ENCODE results near the gene NGEF. TPM values are rescaled to one million over a fixed set of nuclear protein-coding genes. Genes with fewer than 3 reads are reported as not detected.
"Not testable (repeated sequence)": the region's sequence is repeated elsewhere in the genome, so short reads cannot be mapped to it uniquely, and the experiment has no call there.

NGEF gene
- total RNA-seq, 1 experiment from 2014 or later: 3.4 TPM

DNA sequence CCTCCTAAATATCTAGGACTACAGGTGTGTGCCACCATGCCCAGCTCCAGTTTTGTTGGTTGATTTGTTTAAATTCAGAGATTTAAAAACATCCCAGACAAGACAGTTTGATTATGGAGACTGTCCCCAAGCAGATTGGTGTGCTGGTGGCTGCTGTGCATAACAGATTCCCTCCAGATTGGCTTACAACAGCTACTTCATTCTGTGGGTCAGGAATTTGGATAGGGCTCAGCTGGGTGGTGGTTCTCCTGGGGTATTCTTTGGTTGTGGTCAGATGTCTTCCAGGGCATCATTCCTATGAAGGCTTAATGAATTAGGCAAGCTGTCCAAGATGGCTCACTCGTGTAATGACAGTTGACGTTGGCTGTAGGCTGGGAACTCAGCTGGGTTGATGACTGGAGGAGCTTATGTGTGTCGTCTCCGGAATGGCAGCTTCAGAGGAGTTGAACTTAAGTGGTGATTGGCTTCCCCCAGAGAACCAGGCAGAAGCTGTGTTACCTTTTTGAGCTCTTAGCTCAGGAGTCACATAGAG is 153.6 kb downstream of the NGEF start:
- DNase-seq (ENCODE audit: extremely low read depth, low read depth): no peak

DNA sequence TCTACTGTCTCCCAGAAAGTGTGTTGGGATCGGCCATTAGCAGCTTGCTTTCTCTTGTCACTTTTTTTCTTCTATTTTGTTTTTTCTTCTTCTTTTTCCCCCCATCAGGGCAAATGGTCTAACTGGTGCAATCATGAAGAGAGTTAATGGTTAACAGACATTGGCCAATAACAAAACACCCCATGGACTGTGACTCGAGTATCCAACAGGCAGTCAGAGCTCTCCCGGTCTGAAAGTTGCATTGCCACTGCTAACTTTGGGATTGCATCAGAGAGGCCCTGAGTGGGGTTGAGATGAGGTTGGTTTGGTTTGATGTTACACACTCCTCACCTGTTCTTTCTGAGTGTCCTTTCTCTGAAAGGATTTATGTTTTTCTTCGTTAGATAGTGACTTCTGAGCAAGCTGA is 155.9 kb downstream of the NGEF start:
- DNase-seq (ENCODE audit: extremely low read depth, low read depth): peak; percentile 23

DNA sequence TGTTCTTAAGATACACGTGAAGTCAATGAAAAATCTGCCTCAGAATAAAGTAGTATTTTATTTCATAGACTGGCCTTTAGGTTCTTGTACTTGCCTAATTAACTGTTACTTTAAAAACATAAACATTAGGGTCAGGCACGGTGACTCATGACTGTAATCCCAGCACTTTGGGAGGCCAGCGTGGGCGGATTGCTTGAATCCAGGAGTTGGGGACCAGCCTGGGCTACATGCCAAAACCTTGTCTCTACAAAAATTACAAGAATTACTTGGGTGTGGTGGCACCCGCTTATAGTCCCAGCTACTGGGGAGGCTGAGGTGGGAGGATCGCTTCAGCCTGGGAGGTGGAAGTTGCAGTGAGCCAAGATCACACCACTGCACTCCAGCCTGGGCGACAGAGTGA is 159.0 kb downstream of the NGEF start:
- DNase-seq (ENCODE audit: extremely low read depth, low read depth): peak; percentile 28

DNA sequence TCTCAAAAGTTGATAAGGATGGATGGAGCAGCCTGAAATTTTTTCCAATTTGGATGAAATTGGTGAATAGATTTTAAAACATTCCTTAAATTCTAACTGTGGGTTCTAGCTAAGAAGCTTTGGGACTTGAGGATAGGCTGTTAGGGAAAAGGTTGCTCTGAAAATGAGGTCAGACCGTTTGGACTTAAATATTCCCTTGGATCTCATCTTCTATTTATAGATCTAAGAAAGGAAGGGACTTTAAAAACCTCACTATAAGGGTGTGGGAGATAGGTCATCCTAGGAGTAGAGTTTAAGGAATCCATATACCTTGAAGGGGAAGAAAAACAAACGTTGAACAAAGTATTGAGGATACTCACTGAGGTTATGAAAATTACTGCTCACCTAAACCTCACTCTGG is 160.4 kb downstream of the NGEF start:
- DNase-seq (ENCODE audit: extremely low read depth, low read depth): no peak

DNA sequence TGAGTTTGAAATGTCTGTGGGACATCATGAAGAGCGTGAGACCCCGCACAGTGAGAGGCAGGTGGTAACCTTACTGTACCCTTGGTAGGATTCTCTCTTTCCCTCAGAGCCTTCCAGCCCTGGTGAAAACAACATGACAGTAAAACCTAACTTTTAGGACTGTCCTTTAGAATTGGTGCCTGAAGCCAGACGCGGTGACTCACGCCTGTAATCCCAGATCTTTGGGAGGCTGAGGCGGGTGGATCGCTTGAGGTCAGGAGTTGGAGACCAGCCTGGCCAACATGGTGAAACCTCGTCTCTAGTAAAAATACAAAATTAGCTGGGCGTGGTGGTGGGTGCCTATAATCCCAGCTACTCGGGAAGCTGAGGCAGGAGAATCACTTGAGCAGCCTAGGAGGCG is 161.0 kb downstream of the NGEF start:
- not testable (repeated sequence) for DNase-seq (ENCODE audit: extremely low read depth, low read depth)

DNA sequence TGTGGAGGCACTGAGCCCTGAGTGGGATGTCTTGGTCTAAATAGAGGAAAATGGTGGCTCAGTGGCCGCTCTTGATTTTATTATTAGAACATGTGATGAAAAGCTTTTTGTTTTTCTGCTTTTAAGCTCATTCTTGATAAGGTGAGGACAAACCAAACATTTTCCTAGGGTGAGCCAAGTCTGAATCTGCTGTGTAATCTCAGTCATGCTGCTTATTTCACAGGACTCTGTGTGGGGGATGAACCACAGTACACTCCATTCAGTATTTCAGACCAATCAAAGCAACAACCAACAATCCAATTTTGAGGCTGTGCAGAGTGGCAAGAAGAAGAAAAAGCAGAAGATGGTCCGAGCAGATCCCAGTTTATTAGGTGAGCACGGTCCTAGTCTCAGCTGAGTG is 163.0 kb downstream of the NGEF start:
- DNase-seq (ENCODE audit: extremely low read depth, low read depth): no peak

DNA sequence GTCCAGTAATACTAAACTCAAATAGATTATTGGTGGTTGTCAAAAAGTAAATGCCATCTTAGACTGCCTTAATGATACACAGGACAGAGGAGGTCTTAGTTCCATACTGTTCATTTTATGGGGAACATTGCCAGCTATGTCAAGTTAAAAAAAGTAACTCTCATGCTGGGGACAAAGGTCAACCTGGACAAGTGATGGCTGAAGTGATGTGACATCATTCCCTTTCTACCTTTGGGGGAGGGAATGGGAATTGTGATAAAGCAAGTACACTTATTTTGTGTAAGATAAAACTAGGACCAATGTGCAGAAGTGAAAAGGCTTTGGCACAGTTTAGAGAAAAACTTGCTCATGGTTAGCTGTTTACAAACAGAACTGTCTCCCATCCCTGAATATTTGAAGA is 167.0 kb downstream of the NGEF start:
- no peak for DNase-seq (ENCODE audit: extremely low read depth, low read depth)

DNA sequence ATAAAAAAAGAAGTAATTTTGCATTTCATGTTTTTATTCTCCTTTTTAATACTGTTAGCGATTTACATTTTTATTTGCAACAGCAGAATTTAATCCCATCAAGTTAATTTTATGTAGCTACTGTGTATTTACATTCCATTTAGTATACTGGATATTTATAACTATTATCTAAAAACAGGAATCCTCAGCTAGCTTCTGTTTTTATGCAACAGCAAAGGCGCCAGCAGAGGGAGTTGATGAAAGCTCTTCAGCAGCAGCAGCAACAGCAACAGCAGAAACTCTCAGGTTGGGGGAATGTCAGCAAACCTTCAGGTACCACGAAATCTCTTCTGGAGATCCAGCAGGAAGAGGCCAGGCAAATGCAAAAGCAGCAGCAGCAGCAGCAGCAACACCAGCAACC is 169.2 kb downstream of the NGEF start:
- no peak for DNase-seq (ENCODE audit: extremely low read depth, low read depth)

DNA sequence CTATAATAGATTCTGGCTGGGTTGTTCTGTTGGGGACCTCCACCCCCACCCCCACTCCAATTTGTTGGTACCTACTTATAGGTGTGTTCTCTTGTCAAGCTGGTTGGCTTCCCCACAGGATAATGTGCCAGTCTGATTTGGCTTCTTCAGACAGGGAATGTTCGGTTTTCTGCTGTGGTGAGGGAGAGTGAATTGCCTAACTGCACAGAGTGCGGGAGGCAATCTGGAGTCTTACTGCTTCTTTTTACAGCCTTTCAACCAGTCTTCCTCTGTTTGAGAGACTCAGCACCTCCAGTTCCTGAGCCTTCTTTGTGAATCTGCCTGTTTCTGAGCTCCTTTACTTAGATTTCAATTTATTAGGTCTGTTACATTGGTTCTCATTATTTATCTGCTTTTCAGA is 170.4 kb downstream of the NGEF start:
- no peak for DNase-seq (ENCODE audit: extremely low read depth, low read depth)

DNA sequence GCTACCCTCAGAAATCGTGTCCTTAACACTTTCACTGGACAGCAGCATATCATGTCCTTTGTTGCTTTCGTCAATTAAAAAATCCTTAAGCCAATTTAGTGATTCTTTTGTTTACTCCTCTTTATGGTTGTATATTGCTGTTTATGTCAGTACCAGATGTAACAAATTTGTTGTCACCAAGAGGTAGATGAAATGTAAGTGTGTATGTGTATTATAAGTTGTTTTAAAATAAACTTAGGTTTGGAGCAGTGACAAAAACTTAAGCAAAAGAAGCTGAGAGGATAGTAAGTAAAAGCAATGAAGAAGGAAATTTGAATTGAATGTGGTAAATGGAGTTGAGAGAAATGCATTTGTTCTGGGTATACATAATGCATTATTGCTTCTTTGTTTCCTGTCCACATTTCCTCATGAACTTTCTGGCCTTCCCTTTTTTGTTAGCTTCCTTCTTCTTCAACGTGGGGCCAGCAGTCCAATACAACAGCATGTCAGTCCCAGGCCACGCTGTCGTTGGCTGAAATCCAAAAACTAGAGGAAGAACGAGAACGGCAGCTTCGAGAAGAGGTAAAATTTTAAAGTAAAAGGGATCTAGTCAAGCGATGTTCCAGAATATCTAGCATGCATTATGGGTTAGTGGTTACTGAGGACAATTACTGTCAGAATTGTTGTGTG is 173.5 kb downstream of the NGEF start:
- no peak for DNase-seq (ENCODE audit: extremely low read depth, low read depth)

DNA sequence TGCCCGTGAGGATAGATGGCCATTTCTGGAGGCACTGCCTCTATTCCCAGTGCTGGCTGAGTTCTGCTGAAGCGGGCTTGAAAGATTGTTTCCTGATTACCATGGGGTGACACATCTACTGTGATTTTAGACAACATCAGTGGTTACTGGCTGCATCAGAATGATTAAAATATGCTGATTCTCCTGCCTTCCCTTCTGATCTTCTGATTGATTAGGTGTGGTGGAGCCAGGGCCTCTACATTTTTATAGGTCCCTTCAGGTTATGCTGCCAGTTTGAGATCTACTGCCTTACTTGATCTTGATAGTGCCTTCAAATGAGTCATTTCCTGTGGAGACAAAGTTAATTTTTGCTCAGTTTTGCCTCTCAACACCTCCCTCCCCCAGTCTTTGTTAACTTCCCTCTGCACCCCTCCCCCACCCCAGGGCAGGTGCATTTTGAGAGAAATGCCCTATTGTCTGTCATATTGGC is 174.6 kb downstream of the NGEF start:
- DNase-seq (ENCODE audit: extremely low read depth, low read depth): no peak

DNA sequence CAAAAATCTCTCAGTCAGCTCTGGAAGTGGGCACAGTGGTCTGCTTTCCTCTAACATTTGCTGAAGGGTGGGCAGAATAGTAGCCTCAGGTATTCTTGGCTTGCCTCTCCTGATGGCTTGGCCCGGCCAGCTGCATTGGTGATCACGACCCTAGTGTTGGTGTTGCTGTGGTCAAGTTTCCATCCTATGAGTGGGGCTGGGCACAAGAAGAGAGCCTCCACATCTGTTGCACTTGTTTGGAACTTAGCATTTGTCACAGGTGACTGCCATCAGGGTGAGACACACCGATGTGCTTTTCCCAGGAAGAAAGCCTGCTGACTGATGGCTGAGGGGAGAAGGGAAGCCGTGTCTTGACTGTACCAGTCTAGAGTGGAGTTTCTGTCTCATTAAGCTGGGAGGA is 176.1 kb downstream of the NGEF start:
- no peak for DNase-seq (ENCODE audit: extremely low read depth, low read depth)

DNA sequence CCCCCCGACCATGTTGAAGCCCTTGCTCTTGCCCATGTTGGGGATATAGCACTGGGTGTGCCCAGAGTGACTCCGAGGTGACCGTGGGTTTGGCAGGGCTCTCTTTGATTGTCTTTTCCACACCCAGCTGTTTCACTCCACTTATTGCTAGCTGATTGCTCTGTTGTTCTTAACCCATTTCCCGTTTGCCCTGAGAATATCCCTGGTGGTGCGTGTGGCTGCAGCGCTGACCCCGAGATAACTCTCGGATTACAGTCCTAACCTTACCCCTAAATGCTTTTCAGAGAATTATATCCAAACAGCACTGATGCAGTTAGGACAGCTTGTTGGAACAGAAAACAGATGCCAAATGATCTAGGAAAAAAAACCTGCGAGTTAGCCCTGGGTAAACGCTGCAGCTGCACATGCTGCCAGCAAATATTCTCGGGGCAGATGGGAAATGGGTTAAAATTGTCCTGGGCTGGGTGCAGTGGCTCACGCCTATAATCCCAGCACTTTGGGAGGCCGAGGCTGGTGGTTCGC is 177.3 kb downstream of the NGEF start:
- no peak for DNase-seq (ENCODE audit: extremely low read depth, low read depth)

DNA sequence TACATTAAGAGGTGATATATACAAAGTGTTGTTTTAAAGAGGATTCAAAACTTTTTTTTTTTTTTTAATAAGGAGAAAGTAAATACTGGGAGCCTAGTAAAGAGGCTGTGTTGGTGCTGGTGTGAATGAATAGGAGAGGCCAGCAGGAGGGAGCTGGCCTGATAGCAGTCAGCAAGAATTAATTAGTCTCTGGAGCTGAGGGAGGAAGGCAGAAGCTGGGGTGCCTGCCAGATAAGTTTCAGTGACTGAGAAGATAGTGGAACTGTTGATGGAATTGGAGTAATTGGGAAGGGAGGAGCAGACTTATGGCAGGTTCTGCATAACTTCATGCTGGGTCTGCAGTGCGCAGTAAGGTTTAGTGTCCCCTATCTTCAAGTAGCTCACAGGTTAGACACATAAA is 179.2 kb downstream of the NGEF start:
- DNase-seq (ENCODE audit: extremely low read depth, low read depth): no peak

DNA sequence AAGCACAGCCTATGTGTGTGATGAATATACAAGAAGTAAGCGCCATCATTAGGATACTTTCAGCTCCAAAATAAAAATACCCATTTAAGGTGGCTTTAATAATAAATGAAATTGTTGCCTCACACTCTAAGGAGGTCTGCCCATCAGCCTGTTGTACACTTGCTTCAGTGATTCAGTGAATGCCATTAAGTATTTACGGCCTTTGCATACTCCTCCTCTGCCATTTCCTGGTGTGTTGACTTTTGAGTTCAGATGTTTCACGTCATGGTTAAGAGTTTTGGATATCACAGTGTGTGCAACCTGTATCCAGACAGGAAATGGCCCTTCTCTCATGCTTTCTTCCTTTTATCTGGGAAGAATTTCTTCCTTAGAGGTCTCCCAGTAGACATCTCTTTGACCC is 181.6 kb downstream of the NGEF start:
- DNase-seq (ENCODE audit: extremely low read depth, low read depth): no peak

DNA sequence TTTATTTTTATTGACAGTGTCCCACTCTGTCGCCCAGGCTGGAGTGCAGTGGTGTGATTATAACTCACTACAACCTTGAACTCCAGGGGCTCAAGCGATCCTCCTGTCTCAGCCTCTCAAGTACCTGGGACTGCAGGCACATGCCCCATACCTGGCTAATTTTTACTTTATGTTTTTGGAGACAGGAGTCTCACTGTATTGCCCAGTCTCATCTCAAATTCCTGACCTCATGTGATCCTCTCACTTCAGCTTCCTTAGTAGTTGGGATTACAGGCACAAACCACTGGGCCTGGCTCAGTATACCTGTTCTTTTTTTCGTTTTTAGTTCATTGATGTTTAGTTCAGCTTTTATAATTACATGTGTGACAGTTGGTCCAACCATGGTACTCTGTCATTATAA is 183.1 kb downstream of the NGEF start:
- no peak for DNase-seq (ENCODE audit: extremely low read depth, low read depth)

Small RNAs within 50 kb of the gene (small RNA-seq; reads per million reads assigned to genes)
- 0 reads per million in 2 experiments for gene RF00019

Other genes with a start within 250 kb of the NGEF start
- 0.30 TPM in 1 of 2 replicates, not detected in the other for gene KCNJ13, start 236.7 kb downstream of the NGEF start, total RNA-seq (2014; rRNA removed; shearing (Covaris generic))
- 2.8 and 3.1 TPM in 2 replicates for gene SNORC, start 143.0 kb downstream of the NGEF start, total RNA-seq (2014; rRNA removed; shearing (Covaris generic))
- not detected in 2 replicates for gene NEU2, start 19.4 kb upstream of the NGEF start, total RNA-seq (2014; rRNA removed; shearing (Covaris generic))
- gene INPP5D, start 47.1 kb upstream of the NGEF start, total RNA-seq (2014; rRNA removed; shearing (Covaris generic)): 0.79 and 1.3 TPM in 2 replicates
- 38.1 and 40.7 TPM in 2 replicates for gene ATG16L1, start 238.4 kb upstream of the NGEF start, total RNA-seq (2014; rRNA removed; shearing (Covaris generic))

Data from NCI-H460 (cell line).